PC-9 (cell line): Measurements from ENCODE around the gene ACTR8. TPM values are rescaled to one million over a fixed set of nuclear protein-coding genes. Genes with fewer than 3 reads are reported as not detected.

Source experiments
- BruUV-seq: library from RNA; stranded (reverse); fragments of 400-500 nt; replicated peaks from 2 replicates; lab custom pipeline; 2021; lab: Mats Ljungman, UMichigan
- CTCF ChIA-PET: fragments of 300-600 bp; sonication (Branson Sonifier 250); formaldehyde crosslinking; loops from one replicate; lab custom pipeline; 2022; ENCODE audit warnings: antibody characterized with exemption; lab: Charles Lee
- POLR2A ChIA-PET: fragments of 300-600 bp; sonication (Branson Sonifier 250); formaldehyde crosslinking; loops from one replicate; lab custom pipeline; 2022; ENCODE audit warnings: antibody characterized with exemption; ENCODE audit not compliant: unreplicated experiment; lab: Charles Lee
- DNase-seq, 2 experiments: peaks; one replicate each; pipeline versions ENCODE4 v3.0.0 to v3.0.0-alpha.2; 2015 to 2022; ENCODE audit warnings: mixed read lengths in 1 of 2
- H2AFZ ChIP-seq: fragments of 200-600 bp; sonication (generic); 2 replicates; pipeline ENCODE4 v1.8.1; 2017; ENCODE audit warnings: antibody characterized with exemption
- H3F3A ChIP-seq: fragments of 200-600 bp; sonication (generic); 2 replicates; pipeline ENCODE4 v1.8.1; 2017; ENCODE audit warnings: antibody characterized with exemption, mild to moderate bottlenecking, low read depth; ENCODE audit not compliant: insufficient read depth
- H3K27ac ChIP-seq: fragments of 200-600 bp; sonication (generic); 2 replicates; pipeline ENCODE4 v1.6.1; 2016; ENCODE audit warnings: mixed run types
- H3K27me3 ChIP-seq: fragments of 200-600 bp; sonication (generic); 2 replicates; pipeline ENCODE4 v1.6.1; 2016; ENCODE audit warnings: low read depth, mixed run types; ENCODE audit not compliant: insufficient read depth
- H3K36me3 ChIP-seq: fragments of 200-600 bp; sonication (generic); 2 replicates; pipeline ENCODE4 v1.6.1; 2016; ENCODE audit warnings: low read depth, mixed run types
- H3K4me1 ChIP-seq: fragments of 200-600 bp; sonication (generic); replicated peaks from 2 replicates; pipeline ENCODE4 v1.6.1; 2016; ENCODE audit warnings: mixed run types; ENCODE audit not compliant: insufficient read depth
- H3K4me2 ChIP-seq: fragments of 200-600 bp; sonication (generic); 2 replicates; pipeline ENCODE4 v1.6.1; 2017; ENCODE audit warnings: mixed run types
- H3K4me3 ChIP-seq: fragments of 200-600 bp; sonication (generic); 2 replicates; pipeline ENCODE4 v1.6.1; 2016; ENCODE audit warnings: mixed run types
- H3K79me2 ChIP-seq: fragments of 200-600 bp; sonication (generic); 2 replicates; pipeline ENCODE4 v1.6.1; 2017; ENCODE audit warnings: low read depth, mixed run types
- H3K9me2 ChIP-seq: fragments of 200-600 bp; sonication (generic); 2 replicates; pipeline ENCODE4 v1.8.1; 2017; ENCODE audit warnings: mild to moderate bottlenecking; ENCODE audit not compliant: insufficient read depth
- H3K9me3 ChIP-seq: fragments of 200-600 bp; sonication (generic); 2 replicates; pipeline ENCODE4 v1.8.1; 2016; ENCODE audit warnings: low read depth; ENCODE audit not compliant: insufficient read depth
- H4K20me1 ChIP-seq: fragments of 200-600 bp; sonication (generic); 2 replicates; pipeline ENCODE4 v1.8.1; 2017; ENCODE audit not compliant: insufficient read depth
- EZH2 ChIP-seq: fragments of 200-600 bp; sonication (generic); IDR thresholded peaks from 2 replicates; pipeline ENCODE4 v1.8.0; 2017; ENCODE audit warnings: antibody characterized with exemption, low read depth
- intact Hi-C: fragments of 100-400 bp; cut with micrococcal nuclease; formaldehyde crosslinking; loops from one replicate; pipeline ENCODE4 v1.10.0; 2022; ENCODE audit not compliant: unreplicated experiment
- total RNA-seq: library from RNA; stranded (reverse); gene quantifications from 2 replicates; pipeline ENCODE4 v1.2.3, GENCODE V29; 2021
- TF ChIP-seq, protein P1 (sequence below): fragments of 200-600 bp; sonication (generic); conservative IDR thresholded peaks from 2 replicates; pipeline ENCODE4 v1.6.1; 2017; ENCODE audit warnings: mixed run types, antibody characterized with exemption, mild to moderate bottlenecking, moderate library complexity

The ACTR8 gene
- total RNA-seq, 1 experiment from 2014 or later: 25.5 TPM

DNA sequence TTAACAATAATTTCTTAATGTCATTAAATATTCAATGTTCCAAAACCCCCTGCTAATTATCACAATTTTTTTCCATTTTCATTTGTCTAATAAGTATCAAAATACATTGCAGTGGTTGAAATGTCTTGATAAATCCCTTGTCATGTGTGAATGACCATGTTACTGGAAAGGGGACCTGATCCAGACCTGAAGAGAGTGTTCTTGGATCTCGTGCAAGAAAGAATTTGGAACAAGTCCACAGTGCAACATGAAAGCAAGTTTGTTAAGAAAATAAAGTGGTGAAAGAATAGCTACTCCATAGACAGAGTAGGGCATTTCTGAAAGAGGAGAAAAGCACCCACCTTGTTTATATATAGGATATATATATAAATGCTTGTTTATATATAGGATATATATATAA, 20.1 kb upstream of the ACTR8 start:
- Histone ChIP-seq H3K27me3 (peaks cover 5% of the 10 kb centered on the region; the same call in 1 of the 2 replicates), H4K20me1 (no peaks in the 10 kb centered on the region), H3K79me2 (no peaks in the 10 kb centered on the region), H3K4me2 (no peak overlapping the region), H3K27ac (no peak overlapping the region), H3F3A (no peaks in the 10 kb centered on the region), H3K4me1 (no peaks in the 10 kb centered on the region), H3K9me2 (no peaks in the 10 kb centered on the region), H3K9me3 (no peaks in the 10 kb centered on the region), H3K4me3 (no peak overlapping the region), H3K36me3 (no peaks in the 10 kb centered on the region), H2AFZ (no peak overlapping the region)
- intact Hi-C loops: no loop called here
- ChIA-PET CTCF (no interaction called here), POLR2A (no interaction called here)
- no TSS peak for BruUV-seq
- TF ChIP-seq EZH2: no peak
- TF ChIP-seq, protein P1, sequence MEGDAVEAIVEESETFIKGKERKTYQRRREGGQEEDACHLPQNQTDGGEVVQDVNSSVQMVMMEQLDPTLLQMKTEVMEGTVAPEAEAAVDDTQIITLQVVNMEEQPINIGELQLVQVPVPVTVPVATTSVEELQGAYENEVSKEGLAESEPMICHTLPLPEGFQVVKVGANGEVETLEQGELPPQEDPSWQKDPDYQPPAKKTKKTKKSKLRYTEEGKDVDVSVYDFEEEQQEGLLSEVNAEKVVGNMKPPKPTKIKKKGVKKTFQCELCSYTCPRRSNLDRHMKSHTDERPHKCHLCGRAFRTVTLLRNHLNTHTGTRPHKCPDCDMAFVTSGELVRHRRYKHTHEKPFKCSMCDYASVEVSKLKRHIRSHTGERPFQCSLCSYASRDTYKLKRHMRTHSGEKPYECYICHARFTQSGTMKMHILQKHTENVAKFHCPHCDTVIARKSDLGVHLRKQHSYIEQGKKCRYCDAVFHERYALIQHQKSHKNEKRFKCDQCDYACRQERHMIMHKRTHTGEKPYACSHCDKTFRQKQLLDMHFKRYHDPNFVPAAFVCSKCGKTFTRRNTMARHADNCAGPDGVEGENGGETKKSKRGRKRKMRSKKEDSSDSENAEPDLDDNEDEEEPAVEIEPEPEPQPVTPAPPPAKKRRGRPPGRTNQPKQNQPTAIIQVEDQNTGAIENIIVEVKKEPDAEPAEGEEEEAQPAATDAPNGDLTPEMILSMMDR: no peak
- DNase-seq: no peak

DNA sequence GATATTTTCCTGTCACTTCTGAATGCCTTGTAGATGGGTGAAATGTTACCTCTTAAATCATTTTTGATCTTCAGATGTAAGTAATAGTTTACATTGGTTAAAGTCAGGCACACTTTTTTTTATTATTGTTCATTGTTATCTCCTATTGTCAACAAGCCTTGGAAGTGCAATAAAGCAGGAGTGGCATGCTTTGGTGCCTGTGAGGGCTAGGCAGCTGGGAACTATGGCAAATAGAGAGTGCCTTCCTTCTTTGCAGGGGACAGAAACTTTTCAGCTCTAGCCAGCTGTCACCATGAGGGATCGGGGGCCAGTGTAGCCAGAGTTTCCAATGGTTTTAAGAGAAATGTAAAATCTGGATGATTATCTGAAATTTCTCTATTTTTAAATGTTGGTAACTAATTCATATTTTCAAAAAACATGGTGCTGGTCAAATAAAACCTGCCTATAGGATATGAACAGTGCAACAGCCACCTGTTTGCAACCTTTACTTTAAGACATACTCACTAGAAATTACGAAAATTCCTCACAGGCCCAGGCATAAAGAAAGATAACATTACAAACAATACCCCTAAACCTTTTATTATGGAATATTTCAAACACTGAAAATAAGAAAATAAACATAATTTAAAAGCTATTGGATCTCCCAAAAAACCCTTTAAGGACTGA, 18.8 kb upstream of the ACTR8 start:
- ChIA-PET CTCF (no interaction called here), POLR2A (no interaction called here)
- H3K79me2 ChIP-seq: no peaks in the 10 kb centered on the region
- H3K27me3 ChIP-seq: peaks cover 8% of the 10 kb centered on the region; the same call in 1 of the 2 replicates
- H3K4me2 ChIP-seq: no peak overlapping the region
- H3K36me3 ChIP-seq: no peaks in the 10 kb centered on the region
- H3K9me2 ChIP-seq: no peaks in the 10 kb centered on the region
- H3K4me1 ChIP-seq: no peaks in the 10 kb centered on the region
- intact Hi-C loops: no loop called here
- no peak overlapping the region for H3K4me3 ChIP-seq
- no peaks in the 10 kb centered on the region for H3F3A ChIP-seq
- no peak for TF ChIP-seq EZH2
- TF ChIP-seq, protein P1: no peak
- DNase-seq: no peak
- no TSS peak for BruUV-seq
- no peak overlapping the region for H3K27ac ChIP-seq
- H4K20me1 ChIP-seq: no peaks in the 10 kb centered on the region
- no peak overlapping the region for H2AFZ ChIP-seq
- H3K9me3 ChIP-seq: no peaks in the 10 kb centered on the region

DNA sequence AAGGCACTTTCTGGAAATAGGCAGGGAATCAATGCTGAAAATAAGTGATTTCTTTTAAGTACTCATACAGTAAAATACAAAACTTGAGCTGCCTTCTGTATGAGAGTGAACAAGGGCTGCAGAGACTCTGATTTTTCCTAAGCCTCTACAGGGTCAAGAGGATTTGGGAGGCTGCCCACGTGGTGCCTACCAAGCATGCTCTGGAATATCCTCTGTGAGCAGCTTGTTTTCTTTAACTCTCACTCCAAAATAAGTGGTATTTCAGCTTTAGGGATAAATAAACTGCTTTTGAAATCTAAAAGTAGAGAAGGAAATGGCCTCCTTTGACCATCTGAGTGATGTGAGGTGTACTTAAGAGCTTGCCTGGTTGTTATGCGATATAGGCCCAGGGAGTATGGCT, 17.8 kb upstream of the ACTR8 start:
- H3K79me2 ChIP-seq: no peaks in the 10 kb centered on the region
- DNase-seq: no peak
- no peak for TF ChIP-seq EZH2
- TF ChIP-seq, protein P1: no peak
- intact Hi-C loops: no loop called here
- no peak overlapping the region for H3K4me3 ChIP-seq
- no peaks in the 10 kb centered on the region for H3K9me2 ChIP-seq
- no peak overlapping the region for H3K27ac ChIP-seq
- no TSS peak for BruUV-seq
- no peaks in the 10 kb centered on the region for H4K20me1 ChIP-seq
- H2AFZ ChIP-seq: no peak overlapping the region
- H3K27me3 ChIP-seq: peaks cover 8% of the 10 kb centered on the region; the same call in 1 of the 2 replicates
- no peak overlapping the region for H3K4me2 ChIP-seq
- no peaks in the 10 kb centered on the region for H3F3A ChIP-seq
- H3K4me1 ChIP-seq: no peaks in the 10 kb centered on the region
- no peaks in the 10 kb centered on the region for H3K9me3 ChIP-seq
- no peaks in the 10 kb centered on the region for H3K36me3 ChIP-seq
- ChIA-PET POLR2A (no interaction called here), CTCF (interaction anchor here (0.6 kb wide), 1 partner anchor 100 kb away, joined by 5 read pairs; no protein-coding TSS in a partner anchor)
